ENCODE results near the gene PYGB.

The PYGB gene

GRCh38 chr20:25212242-25212641 is 35.6 kb upstream of the PYGB start:
- peaks cover 0 to 5% (median 0%) of the 10 kb centered on the region in 10 experiments; a peak in 3 of 20 replicates for H3K4me1 ChIP-seq
- no peak for TF ChIP-seq Cebpa-rat (IDR thresholded peaks at IDR 0.05)
- peaks cover 75 to 92% (median 82%) of the 10 kb centered on the region in 11 experiments for H3K36me3 ChIP-seq
- no peaks in the 10 kb centered on the region for H3K9me3 ChIP-seq (replicated peaks in 1 of 11)
- H4K20me1 ChIP-seq, result peaks cover 0 to 25% (median 6%) of the 10 kb centered on the region in 11 experiments; a peak in 10 of 22 replicates
- H3K4me2 ChIP-seq, result no peak overlapping the region
- no peaks in the 10 kb centered on the region for H3K27me3 ChIP-seq
- no peak overlapping the region for H3K4me3 ChIP-seq
- no peak overlapping the region for H3K9ac ChIP-seq
- H3K27ac ChIP-seq, result no peak overlapping the region

GRCh38 chr20:25213566-25214425 is 34.1 kb upstream of the PYGB start:
- no peak overlapping the region for H3K27ac ChIP-seq
- H3K4me2 ChIP-seq, result no peak overlapping the region
- peaks cover 84 to 95% (median 90%) of the 10 kb centered on the region in 11 experiments for H3K36me3 ChIP-seq
- no peak overlapping the region for H3K9ac ChIP-seq
- H3K27me3 ChIP-seq, result no peaks in the 10 kb centered on the region
- no peak for TF ChIP-seq Cebpa-rat (IDR thresholded peaks at IDR 0.05)
- no peaks in the 10 kb centered on the region for H3K9me3 ChIP-seq (replicated peaks in 1 of 11)
- peaks cover 0 to 7% (median 2%) of the 10 kb centered on the region in 10 experiments; a peak in 8 of 20 replicates for H3K4me1 ChIP-seq
- H3K4me3 ChIP-seq, result no peak overlapping the region
- H4K20me1 ChIP-seq, result peaks cover 0 to 17% (median 0%) of the 10 kb centered on the region in 11 experiments; a peak in 5 of 22 replicates

GRCh38 chr20:25214426-25214790 is 33.5 kb upstream of the PYGB start:
- no peak for TF ChIP-seq Cebpa-rat (IDR thresholded peaks at IDR 0.05)
- no peaks in the 10 kb centered on the region for H3K27me3 ChIP-seq
- no peak overlapping the region for H3K9ac ChIP-seq
- H4K20me1 ChIP-seq, result peaks cover 0 to 20% (median 0%) of the 10 kb centered on the region in 11 experiments; a peak in 5 of 22 replicates
- H3K4me1 ChIP-seq, result peaks cover 0 to 13% (median 8%) of the 10 kb centered on the region in 10 experiments; a peak in 17 of 20 replicates
- no peak overlapping the region for H3K27ac ChIP-seq
- no peaks in the 10 kb centered on the region for H3K9me3 ChIP-seq (replicated peaks in 1 of 11)
- H3K4me2 ChIP-seq, result no peak overlapping the region
- peaks cover 88 to 99% (median 92%) of the 10 kb centered on the region in 11 experiments for H3K36me3 ChIP-seq
- H3K4me3 ChIP-seq, result no peak overlapping the region

GRCh38 chr20:25214819-25215218 is 33.1 kb upstream of the PYGB start:
- no peak overlapping the region for H3K27ac ChIP-seq
- H3K9ac ChIP-seq, result no peak overlapping the region
- peaks cover 84 to 98% (median 91%) of the 10 kb centered on the region in 11 experiments for H3K36me3 ChIP-seq
- H3K4me1 ChIP-seq, result peaks cover 1 to 17% (median 12%) of the 10 kb centered on the region in 10 experiments; a peak in 18 of 20 replicates
- H3K9me3 ChIP-seq (replicated peaks in 1 of 11), result no peaks in the 10 kb centered on the region
- H3K4me3 ChIP-seq, result no peak overlapping the region
- peaks cover 0 to 24% (median under 1%) of the 10 kb centered on the region in 11 experiments; a peak in 9 of 22 replicates for H4K20me1 ChIP-seq
- TF ChIP-seq Cebpa-rat (IDR thresholded peaks at IDR 0.05), result no peak
- no peaks in the 10 kb centered on the region for H3K27me3 ChIP-seq
- no peak overlapping the region for H3K4me2 ChIP-seq

- Histone ChIP-seq H3K9me3 (replicated peaks in 1 of 11) (no peaks in the 10 kb centered on the region), H3K9ac (no peak overlapping the region), H3K27me3 (no peaks in the 10 kb centered on the region), H3K36me3 (peaks cover 77 to 98% (median 84%) of the 10 kb centered on the region in 11 experiments), H3K4me3 (no peak overlapping the region), H3K27ac (no peak overlapping the region), H3K4me1 (peaks cover 8 to 24% (median 19%) of the 10 kb centered on the region in 10 experiments; a peak in 19 of 20 replicates), H3K4me2 (no peak overlapping the region), H4K20me1 (peaks cover 0 to 31% (median 7%) of the 10 kb centered on the region in 11 experiments; a peak in 11 of 22 replicates)
- TF ChIP-seq Cebpa-rat (IDR thresholded peaks at IDR 0.05), result no peak
Measured at GRCh38 chr20:25215521-25215920, 32.4 kb upstream of the PYGB start.

- no peak for TF ChIP-seq Cebpa-rat (IDR thresholded peaks at IDR 0.05)
- Histone ChIP-seq H3K36me3 (peaks cover 68 to 96% (median 76%) of the 10 kb centered on the region in 11 experiments), H3K4me2 (no peak overlapping the region), H3K27me3 (no peaks in the 10 kb centered on the region), H3K9me3 (replicated peaks in 1 of 11) (no peaks in the 10 kb centered on the region), H3K4me1 (peaks cover 17 to 33% (median 28%) of the 10 kb centered on the region in 10 experiments), H3K4me3 (no peak overlapping the region), H4K20me1 (peaks cover 0 to 39% (median 13%) of the 10 kb centered on the region in 11 experiments; a peak in 11 of 22 replicates), H3K9ac (no peak overlapping the region), H3K27ac (no peak overlapping the region)
Measured at GRCh38 chr20:25216199-25216945, 31.5 kb upstream of the PYGB start.

GRCh38 chr20:25217161-25218108 is 30.4 kb upstream of the PYGB start:
- H3K4me2 ChIP-seq, result no peak overlapping the region
- H3K4me3 ChIP-seq, result no peak overlapping the region
- TF ChIP-seq Cebpa-rat (IDR thresholded peaks at IDR 0.05), result no peak
- H3K9ac ChIP-seq, result no peak overlapping the region
- H3K4me1 ChIP-seq, result peaks cover 27 to 43% (median 39%) of the 10 kb centered on the region in 10 experiments
- H3K27ac ChIP-seq, result no peak overlapping the region
- peaks cover 58 to 89% (median 66%) of the 10 kb centered on the region in 11 experiments for H3K36me3 ChIP-seq
- no peaks in the 10 kb centered on the region for H3K27me3 ChIP-seq
- H3K9me3 ChIP-seq (replicated peaks in 1 of 11), result no peaks in the 10 kb centered on the region
- peaks cover 0 to 44% (median 13%) of the 10 kb centered on the region in 11 experiments; a peak in 11 of 22 replicates for H4K20me1 ChIP-seq

- no peak overlapping the region; a peak in 1 of 22 replicates for H3K4me2 ChIP-seq
- no peak overlapping the region for H3K4me3 ChIP-seq
- peaks cover 52 to 82% (median 61%) of the 10 kb centered on the region in 11 experiments for H3K36me3 ChIP-seq
- no peak overlapping the region for H3K27ac ChIP-seq
- no peaks in the 10 kb centered on the region for H3K27me3 ChIP-seq
- no peak overlapping the region for H3K9ac ChIP-seq
- peaks cover 0 to 49% (median 13%) of the 10 kb centered on the region in 11 experiments; a peak in 11 of 22 replicates for H4K20me1 ChIP-seq
- H3K9me3 ChIP-seq (replicated peaks in 1 of 11), result no peaks in the 10 kb centered on the region
- no peak for TF ChIP-seq Cebpa-rat (IDR thresholded peaks at IDR 0.05)
- H3K4me1 ChIP-seq, result peaks cover 33 to 49% (median 45%) of the 10 kb centered on the region in 10 experiments
Measured at GRCh38 chr20:25218109-25218486, 29.8 kb upstream of the PYGB start.
